ENCODE measurements around the gene HIVEP3. TPM values are rescaled to one million over a fixed set of nuclear protein-coding genes. Genes with fewer than 3 reads are reported as not detected.

HIVEP3 gene
- total RNA-seq, 4 donors from 2014 or later: 5.3 to 17.3 (median 9.1) TPM

DNA sequence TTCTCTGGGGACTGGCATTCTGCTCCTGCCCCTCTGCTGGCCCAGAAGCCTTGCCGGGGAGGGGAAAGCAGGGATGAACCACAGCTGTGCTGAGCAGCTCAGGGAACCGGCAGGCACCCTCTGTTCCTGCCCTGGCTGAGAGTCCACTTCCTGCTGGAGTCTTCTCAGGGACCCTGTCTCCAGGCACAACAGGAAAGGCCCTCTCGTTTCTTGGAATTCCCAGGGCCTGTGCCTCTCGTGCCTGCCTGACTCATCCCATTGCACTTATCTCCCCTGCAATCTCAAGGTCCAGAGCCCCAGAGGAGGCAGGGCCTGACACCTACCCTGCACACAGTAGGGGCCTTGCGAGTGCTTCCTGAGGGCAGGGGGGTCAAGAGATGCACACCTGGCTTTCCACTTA, 433.1 kb downstream of the HIVEP3 start:
- H3K4me3 ChIP-seq (ENCODE audit: low read depth, poor library complexity, severe bottlenecking): no peak overlapping the region
- intact Hi-C loops (cut with DNase I; ENCODE audit: low total_unique reads): no loop called here
- TF ChIP-seq POLR2A (IDR thresholded peaks at IDR 0.05): no peak
- TF ChIP-seq CTCF (IDR thresholded peaks at IDR 0.05): no peak
- 43 to 56% methylated on average over 3 to 5 of the region's 5 CpGs for WGBS, 2 donors
- DNase-seq (ENCODE audit: low spot score in 2 of 2): no peak

GRCh38 chr1:41484402-41485241, 434.1 kb downstream of the HIVEP3 start, which contains the start of gene EDN2:
Gene EDN2, minus strand, starts transcription at chr1:41484683. Its CDS starts 82 bp downstream, at chr1:41484601.
- H3K4me3 ChIP-seq (ENCODE audit: low read depth, poor library complexity, severe bottlenecking): no peak within 1 kb of the TSS
- TF ChIP-seq POLR2A (IDR thresholded peaks at IDR 0.05): no peak
- TF ChIP-seq CTCF (IDR thresholded peaks at IDR 0.05): no peak
- intact Hi-C loops (cut with DNase I; ENCODE audit: low total_unique reads): no loop called here
- 48 to 64% methylated on average over 17 to 20 of the region's 27 CpGs for WGBS, 2 donors
- DNase-seq (ENCODE audit: low spot score in 2 of 2): peak in 1 of 2 donors; percentile 48

DNA sequence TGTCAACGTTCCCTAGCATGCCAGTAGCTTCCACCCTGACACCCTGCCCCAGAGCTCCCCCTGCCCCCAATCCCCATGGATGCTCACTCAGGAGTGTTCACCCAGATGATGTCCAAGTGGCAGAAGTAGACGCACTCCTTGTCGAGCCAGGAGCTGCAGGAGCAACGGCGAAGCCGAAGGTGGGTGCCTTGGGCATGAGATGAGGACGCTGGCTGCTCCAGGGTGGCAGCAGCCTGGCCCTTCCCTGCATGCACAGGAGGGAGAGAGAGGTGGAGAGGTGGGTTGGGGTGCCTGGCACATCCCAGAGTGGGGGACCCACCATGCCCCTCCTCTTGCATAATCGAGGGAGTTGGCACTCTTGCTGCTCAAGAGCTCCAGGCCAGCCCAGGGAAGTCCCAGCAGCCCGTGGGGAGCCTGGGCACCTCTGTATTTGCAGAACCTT, 434.7 kb downstream of the HIVEP3 start:
- TF ChIP-seq POLR2A (IDR thresholded peaks at IDR 0.05): no peak
- TF ChIP-seq CTCF (IDR thresholded peaks at IDR 0.05): no peak
- 39 to 52% methylated on average over 8 to 9 of the region's 9 CpGs for WGBS, 2 donors
- intact Hi-C loops (cut with DNase I; ENCODE audit: low total_unique reads): no loop called here
- H3K4me3 ChIP-seq (ENCODE audit: low read depth, poor library complexity, severe bottlenecking): no peak overlapping the region
- no peak for DNase-seq (ENCODE audit: low spot score in 2 of 2)

DNA sequence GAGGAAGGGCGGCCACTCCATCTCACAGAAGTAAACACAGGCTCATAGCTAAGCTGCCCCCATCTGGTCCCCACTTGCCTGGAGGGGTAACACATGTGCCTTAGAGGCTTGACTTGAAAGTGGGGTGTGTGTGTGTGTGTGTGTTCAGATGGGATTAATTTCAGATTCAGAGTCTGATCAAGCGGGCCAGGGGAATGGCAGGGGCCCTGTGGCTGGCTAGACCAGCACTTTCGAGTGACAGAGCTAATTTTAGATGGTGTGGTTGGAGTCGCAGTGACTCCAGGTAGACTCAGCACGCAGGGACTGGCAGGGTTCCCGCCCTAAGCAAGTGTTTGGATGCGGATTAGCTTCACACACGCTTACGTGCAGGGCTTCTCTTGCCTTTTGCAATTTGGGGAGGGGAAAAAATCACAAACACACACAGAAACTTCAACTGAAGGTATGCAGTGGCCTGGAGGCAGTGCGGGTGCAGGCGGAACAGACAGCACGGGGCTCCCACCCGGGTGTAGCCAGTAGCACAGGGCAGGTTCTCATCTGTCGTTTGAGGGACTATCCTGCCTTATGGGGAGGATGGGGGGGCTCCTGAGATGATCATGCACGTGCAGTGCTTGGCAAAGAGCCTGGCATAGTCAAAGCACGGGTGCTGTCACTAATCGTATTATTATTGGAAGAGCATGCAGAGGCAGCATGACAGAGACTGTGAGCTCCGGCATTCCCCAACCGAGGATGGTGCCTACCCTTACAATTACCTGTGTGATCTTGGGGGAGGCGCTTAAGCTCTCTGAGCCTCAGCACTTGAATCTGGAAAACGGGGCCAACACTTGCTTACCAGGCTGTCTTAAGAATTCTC, 435.5 kb downstream of the HIVEP3 start:
- no peak overlapping the region for H3K4me3 ChIP-seq (ENCODE audit: low read depth, poor library complexity, severe bottlenecking)
- WGBS, 2 donors: 37 to 64% methylated on average over 21 of the region's 21 CpGs
- no peak for DNase-seq (ENCODE audit: low spot score in 2 of 2)
- intact Hi-C loops (cut with DNase I; ENCODE audit: low total_unique reads): no loop called here
- TF ChIP-seq POLR2A (IDR thresholded peaks at IDR 0.05) (no peak), CTCF (IDR thresholded peaks at IDR 0.05) (no peak)

GRCh38 chr1:41482001-41482765, 436.5 kb downstream of the HIVEP3 start:
- intact Hi-C loops (cut with DNase I; ENCODE audit: low total_unique reads): no loop called here
- DNase-seq (ENCODE audit: low spot score in 2 of 2): peak in 1 of 2 donors; percentile 79
- H3K4me3 ChIP-seq (ENCODE audit: low read depth, poor library complexity, severe bottlenecking): no peak overlapping the region
- TF ChIP-seq CTCF (IDR thresholded peaks at IDR 0.05) (no peak), POLR2A (IDR thresholded peaks at IDR 0.05) (no peak)
- WGBS, 2 donors: 36 to 42% methylated on average over 16 to 18 of the region's 18 CpGs

Measured in lower leg skin (tissue), 4 donors.